MCF 10A (cell line): Measurements from ENCODE around the gene NGF. TPM values are rescaled to one million over a fixed set of nuclear protein-coding genes. Genes with fewer than 3 reads are reported as not detected.
A peak's percentile ranks its signal among the peaks of the same experiment; 100 is the strongest.
"Not testable (repeated sequence)": the region's sequence is repeated elsewhere in the genome, so short reads cannot be mapped to it uniquely, and the experiment has no call there.

Experiments used
- Bru-seq: library from RNA; stranded (reverse); fragments of 400-500 nt; gene quantifications from one replicate; lab custom pipeline; 2021; lab: Mats Ljungman, UMichigan
- BruChase-seq, 2 experiments: library from RNA; stranded (reverse); fragments of 400-500 nt; gene quantifications; one replicate each; lab custom pipeline; 2021; lab: Mats Ljungman, UMichigan
- BruUV-seq: library from RNA; stranded (reverse); fragments of 400-500 nt; replicated peaks from 2 replicates; lab custom pipeline; 2021; lab: Mats Ljungman, UMichigan
- CTCF ChIA-PET: fragments of 300-600 bp; sonication (Branson Sonifier 250); formaldehyde crosslinking; extraction: SDS; loops from one replicate; lab custom pipeline; 2021; ENCODE audit warnings: antibody characterized with exemption, inconsistent platforms; lab: Yijun Ruan, JAX
- POLR2A ChIA-PET: fragments of 300-600, 350-650 bp; sonication (Branson Sonifier 250); formaldehyde crosslinking; extraction: SDS; loops from one replicate; lab custom pipeline; 2020; ENCODE audit warnings: antibody characterized with exemption, inconsistent platforms; lab: Yijun Ruan, JAX
- DNase-seq: peaks from one replicate; pipeline ENCODE4 v3.0.0-alpha.2; 2018; ENCODE audit not compliant: unreplicated experiment
- H3K27ac Mint-ChIP-seq: one replicate; pipeline ENCODE4 v1.8.0; 2022; ENCODE audit warnings: mild to moderate bottlenecking, low read depth, mixed read lengths; ENCODE audit not compliant: unreplicated experiment
- H3K27me3 Mint-ChIP-seq: one replicate; pipeline ENCODE4 v1.8.0; 2022; ENCODE audit warnings: mixed read lengths; ENCODE audit not compliant: insufficient read depth, unreplicated experiment
- H3K36me3 Mint-ChIP-seq: one replicate; pipeline ENCODE4 v1.8.0; 2022; ENCODE audit warnings: mild to moderate bottlenecking, moderate library complexity, mixed read lengths; ENCODE audit not compliant: insufficient read depth, unreplicated experiment
- H3K4me1 Mint-ChIP-seq: one replicate; pipeline ENCODE4 v1.8.0; 2022; ENCODE audit warnings: mixed read lengths; ENCODE audit not compliant: insufficient read depth, unreplicated experiment
- H3K4me3 Mint-ChIP-seq: one replicate; pipeline ENCODE4 v1.8.0; 2022; ENCODE audit warnings: mild to moderate bottlenecking, moderate library complexity, mixed read lengths; ENCODE audit not compliant: unreplicated experiment
- H3K9me3 Mint-ChIP-seq: one replicate; pipeline ENCODE4 v1.8.0; 2022; ENCODE audit warnings: mixed read lengths; ENCODE audit not compliant: unreplicated experiment
- intact Hi-C: fragments of 100-400 bp; cut with micrococcal nuclease; formaldehyde crosslinking; loops from 2 replicates; pipeline ENCODE4 v1.14.1; 2022
- long read RNA-seq: library from polyadenylated mRNA; stranded (forward); transcript quantifications from one replicate; pipeline ENCODE4 v2.0.0, GENCODE V29; 2022
- total RNA-seq: library from RNA; stranded (reverse); gene quantifications from 2 replicates; pipeline ENCODE4 v1.2.3, GENCODE V29; 2022
- TF ChIP-seq, protein P1 (sequence below): fragments of 200-600 bp; IDR thresholded peaks from one replicate; pipeline ENCODE4 v1.8.0; 2022; ENCODE audit warnings: antibody characterized with exemption, mild to moderate bottlenecking; ENCODE audit not compliant: unreplicated experiment

NGF gene
- total RNA-seq (1.1 and 3.2 TPM in 2 replicates), Bru-seq, nascent RNA (percentile 58 among the genes with signal in this experiment), BruChase-seq, experiment 1, labeled RNA remaining after a 6-hour chase (percentile 36 among the genes with signal in this experiment), BruChase-seq, experiment 2, labeled RNA remaining after a 2-hour chase (percentile 40 among the genes with signal in this experiment)
- long read RNA-seq, partial matches to known transcripts: 1 of 5 reads
- long read RNA-seq, other reads (novel, unspliced or antisense): 3 of 5 reads

DNA sequence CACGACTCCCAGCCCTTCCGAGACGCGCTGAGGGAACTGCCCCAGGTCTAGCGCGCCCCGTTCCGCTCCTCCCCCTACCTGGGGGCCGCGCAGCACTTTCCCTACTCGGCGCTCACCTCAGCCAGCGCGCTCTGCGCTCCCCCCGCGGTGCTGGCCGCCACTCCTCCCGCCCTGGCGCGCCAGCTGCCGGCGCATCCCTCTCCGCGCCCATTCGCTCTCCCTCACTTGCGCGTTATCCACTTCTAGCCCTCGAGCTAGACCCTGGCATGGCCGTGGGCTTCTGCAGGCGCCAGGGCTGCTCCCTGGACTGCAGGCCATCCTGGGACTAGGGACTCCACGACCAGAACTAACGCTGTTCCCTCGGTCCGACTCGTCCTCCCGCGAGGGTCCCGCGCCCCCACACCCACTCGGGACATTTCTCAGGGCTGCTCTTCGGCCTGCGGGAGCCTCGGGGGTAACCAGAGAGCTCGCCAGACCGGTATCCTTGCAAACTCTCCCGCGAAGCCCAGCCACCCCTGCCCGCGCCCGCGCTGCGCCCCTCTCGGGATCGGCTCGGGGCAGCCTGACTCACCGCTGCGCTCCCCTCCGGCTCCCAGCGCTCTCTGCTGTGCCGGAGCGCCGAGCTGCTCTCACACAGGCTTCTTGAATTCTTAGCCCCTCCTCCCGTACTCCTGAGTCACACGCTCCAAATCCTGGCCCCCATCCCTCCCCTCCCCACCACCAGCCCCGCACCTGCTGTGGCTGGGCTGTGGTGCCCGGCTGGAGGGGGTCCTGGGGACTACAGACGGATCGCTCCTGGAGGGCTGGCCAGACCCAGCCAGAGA lies at the start of gene NGF:
Gene NGF, minus strand, starts transcription at position 617 of the 824 bp plus-strand sequence. CDS start 51,454 bp downstream, outside the sequence.
- intact Hi-C loops: no loop called here

DNA sequence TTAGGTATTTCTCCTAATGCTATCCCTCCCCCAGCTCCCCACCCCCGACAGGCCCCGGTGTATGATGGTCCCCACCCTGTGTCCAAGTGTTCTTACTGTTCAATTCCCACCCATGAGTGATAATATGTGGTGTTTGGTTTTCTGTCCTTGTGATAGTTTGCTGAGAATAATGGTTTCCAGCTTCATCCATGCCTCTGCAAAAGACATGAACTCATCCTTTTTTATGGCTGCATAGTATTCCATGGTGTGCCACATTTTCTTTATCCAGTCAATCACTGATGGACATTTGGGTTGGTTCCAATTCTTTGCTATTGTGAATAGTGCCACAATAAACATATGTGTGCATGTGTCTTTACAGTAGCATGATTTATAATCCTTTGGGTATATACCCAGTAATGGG lies 45.4 kb upstream of the NGF start:
- DNase-seq, H3K27me3 Mint-ChIP-seq, BruUV-seq, H3K4me3 Mint-ChIP-seq, H3K27ac Mint-ChIP-seq, intact Hi-C loops, H3K4me1 Mint-ChIP-seq, POLR2A ChIA-PET, H3K36me3 Mint-ChIP-seq: not testable (repeated sequence)
- CTCF ChIA-PET: interaction anchor here (0.6 kb wide), 1 partner anchor 23 kb away, joined by 3 read pairs; no protein-coding TSS in a partner anchor
- H3K9me3 Mint-ChIP-seq: peaks cover 15% of the 10 kb centered on the region

More for the DNA sequence above, at the start of gene NGF:
- Mint-ChIP-seq H3K27me3 (no peaks in the 10 kb centered on the region), H3K4me1 (peaks cover 13% of the 10 kb centered on the region), H3K9me3 (no peaks in the 10 kb centered on the region), H3K36me3 (no peaks in the 10 kb centered on the region), H3K4me3 (peak within 1 kb of the TSS; percentile 76), H3K27ac (no peak within 1 kb of the TSS)
- BruUV-seq: no TSS peak
- CTCF ChIA-PET: interaction anchor here (0.8 kb wide), 1 partner anchor 198 kb away, joined by 4 read pairs; no protein-coding TSS in a partner anchor
- DNase-seq: peak; percentile 10
- TF ChIP-seq, protein P1, sequence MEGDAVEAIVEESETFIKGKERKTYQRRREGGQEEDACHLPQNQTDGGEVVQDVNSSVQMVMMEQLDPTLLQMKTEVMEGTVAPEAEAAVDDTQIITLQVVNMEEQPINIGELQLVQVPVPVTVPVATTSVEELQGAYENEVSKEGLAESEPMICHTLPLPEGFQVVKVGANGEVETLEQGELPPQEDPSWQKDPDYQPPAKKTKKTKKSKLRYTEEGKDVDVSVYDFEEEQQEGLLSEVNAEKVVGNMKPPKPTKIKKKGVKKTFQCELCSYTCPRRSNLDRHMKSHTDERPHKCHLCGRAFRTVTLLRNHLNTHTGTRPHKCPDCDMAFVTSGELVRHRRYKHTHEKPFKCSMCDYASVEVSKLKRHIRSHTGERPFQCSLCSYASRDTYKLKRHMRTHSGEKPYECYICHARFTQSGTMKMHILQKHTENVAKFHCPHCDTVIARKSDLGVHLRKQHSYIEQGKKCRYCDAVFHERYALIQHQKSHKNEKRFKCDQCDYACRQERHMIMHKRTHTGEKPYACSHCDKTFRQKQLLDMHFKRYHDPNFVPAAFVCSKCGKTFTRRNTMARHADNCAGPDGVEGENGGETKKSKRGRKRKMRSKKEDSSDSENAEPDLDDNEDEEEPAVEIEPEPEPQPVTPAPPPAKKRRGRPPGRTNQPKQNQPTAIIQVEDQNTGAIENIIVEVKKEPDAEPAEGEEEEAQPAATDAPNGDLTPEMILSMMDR: no peak
- POLR2A ChIA-PET: interaction anchor here (1.0 to 1.1 kb wide), 2 partner anchors 15 to 37 kb away, joined by 3 read pairs; no protein-coding TSS in a partner anchor

DNA sequence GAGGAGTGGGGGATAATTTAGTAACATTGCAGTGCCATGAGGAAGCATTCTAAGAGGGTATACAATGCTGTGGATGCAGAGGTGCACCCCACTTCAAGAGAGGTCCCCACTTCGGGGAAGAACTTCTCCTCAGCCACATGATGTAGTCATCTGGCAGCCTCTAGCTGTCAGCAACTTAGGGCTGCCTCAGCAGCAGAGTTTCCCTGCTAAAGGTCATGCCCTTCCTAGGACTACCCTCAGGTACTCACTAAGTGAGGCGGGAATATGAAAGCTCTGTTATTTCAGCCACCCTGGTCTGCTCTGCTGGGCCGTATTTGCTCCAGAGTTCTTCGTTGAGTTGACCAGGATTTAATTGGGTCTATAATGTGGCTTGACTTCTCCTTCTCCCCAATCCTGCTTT lies 41.9 kb upstream of the NGF start:
- Mint-ChIP-seq H3K36me3 (peaks cover 6% of the 10 kb centered on the region), H3K27ac (no peak overlapping the region), H3K4me3 (no peak overlapping the region), H3K27me3 (no peaks in the 10 kb centered on the region), H3K9me3 (peaks cover 5% of the 10 kb centered on the region), H3K4me1 (peaks cover 16% of the 10 kb centered on the region)
- no peak for DNase-seq
- POLR2A ChIA-PET: no interaction called here
- CTCF ChIA-PET: interaction anchor here (0.6 kb wide), 1 partner anchor 315 kb away, joined by 3 read pairs; no protein-coding TSS in a partner anchor
- intact Hi-C loops: no loop called here
- TF ChIP-seq, protein P1: no peak
- no TSS peak for BruUV-seq

DNA sequence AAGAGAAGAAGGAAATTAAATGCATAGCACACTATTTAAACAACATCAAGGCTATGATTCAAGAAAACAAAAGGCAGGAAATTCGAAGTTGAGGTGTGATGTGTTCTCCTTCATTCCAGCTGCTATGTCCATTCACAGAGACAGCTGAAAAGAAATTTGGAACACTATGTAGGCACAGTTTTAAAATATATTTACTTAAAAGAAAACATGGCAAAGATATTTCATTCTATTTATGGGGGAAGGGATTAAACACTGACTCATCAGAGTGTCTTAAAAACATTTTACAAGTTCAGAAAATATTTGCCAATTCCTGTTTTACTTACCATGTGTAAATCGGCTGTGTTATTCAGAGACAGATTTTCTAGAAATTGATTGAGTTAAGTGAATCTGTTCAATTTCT lies 39.4 kb upstream of the NGF start:
- BruUV-seq: no TSS peak
- H3K36me3 Mint-ChIP-seq: no peaks in the 10 kb centered on the region
- ChIA-PET POLR2A (no interaction called here), CTCF (no interaction called here)
- intact Hi-C loops: no loop called here
- H3K27me3 Mint-ChIP-seq: no peaks in the 10 kb centered on the region
- H3K27ac Mint-ChIP-seq: peak overlapping the region; percentile 36
- peaks cover 16% of the 10 kb centered on the region for H3K4me1 Mint-ChIP-seq
- no peak overlapping the region for H3K4me3 Mint-ChIP-seq
- H3K9me3 Mint-ChIP-seq: no peaks in the 10 kb centered on the region
- TF ChIP-seq, protein P1: no peak
- DNase-seq: peak; percentile 3
